ENCODE results near the gene LRMDA.

DNA sequence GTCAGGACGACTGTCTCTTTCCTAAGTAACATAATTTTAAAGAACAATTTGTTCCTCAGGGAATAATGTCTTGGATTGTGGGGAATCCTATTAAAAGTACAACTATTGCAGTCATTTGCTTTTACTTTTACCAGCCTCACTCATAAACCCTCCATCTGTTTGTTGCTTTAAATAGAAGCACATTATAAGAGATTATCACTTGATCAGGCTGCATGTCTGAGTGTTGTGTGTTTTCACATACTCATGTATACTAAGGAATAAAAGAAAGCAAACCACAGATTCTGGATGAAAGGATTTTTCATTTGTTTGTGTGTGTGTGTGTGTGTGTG is 1128.4 kb downstream of the LRMDA start:
- TF ChIP-seq, protein P1, sequence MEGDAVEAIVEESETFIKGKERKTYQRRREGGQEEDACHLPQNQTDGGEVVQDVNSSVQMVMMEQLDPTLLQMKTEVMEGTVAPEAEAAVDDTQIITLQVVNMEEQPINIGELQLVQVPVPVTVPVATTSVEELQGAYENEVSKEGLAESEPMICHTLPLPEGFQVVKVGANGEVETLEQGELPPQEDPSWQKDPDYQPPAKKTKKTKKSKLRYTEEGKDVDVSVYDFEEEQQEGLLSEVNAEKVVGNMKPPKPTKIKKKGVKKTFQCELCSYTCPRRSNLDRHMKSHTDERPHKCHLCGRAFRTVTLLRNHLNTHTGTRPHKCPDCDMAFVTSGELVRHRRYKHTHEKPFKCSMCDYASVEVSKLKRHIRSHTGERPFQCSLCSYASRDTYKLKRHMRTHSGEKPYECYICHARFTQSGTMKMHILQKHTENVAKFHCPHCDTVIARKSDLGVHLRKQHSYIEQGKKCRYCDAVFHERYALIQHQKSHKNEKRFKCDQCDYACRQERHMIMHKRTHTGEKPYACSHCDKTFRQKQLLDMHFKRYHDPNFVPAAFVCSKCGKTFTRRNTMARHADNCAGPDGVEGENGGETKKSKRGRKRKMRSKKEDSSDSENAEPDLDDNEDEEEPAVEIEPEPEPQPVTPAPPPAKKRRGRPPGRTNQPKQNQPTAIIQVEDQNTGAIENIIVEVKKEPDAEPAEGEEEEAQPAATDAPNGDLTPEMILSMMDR (IDR thresholded peaks at IDR 0.05): no peak
- no peak for TF ChIP-seq POLR2A (IDR thresholded peaks at IDR 0.05)

All from tibial nerve (tissue), 3 donors.